ENCODE results near the gene PRR5L.

Gene PRR5L

DNA sequence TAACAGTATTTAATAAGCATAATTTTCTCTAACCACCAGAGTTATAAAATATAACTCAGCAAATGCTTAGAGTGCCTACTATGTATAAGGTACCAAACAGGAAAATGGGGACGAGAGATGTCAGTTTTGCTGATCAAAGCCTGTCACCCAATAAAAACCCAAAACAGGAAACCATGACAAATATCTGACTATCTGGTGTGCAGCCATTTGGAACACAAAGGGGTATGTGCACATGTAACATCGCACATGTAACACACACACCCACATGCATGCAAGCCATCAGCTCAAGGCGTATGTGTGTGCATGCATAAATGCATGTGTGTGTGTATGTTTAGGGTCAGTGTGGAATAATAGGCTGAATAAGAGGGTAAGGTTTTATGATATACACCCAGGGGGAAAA, 64.2 kb downstream of the PRR5L start:
- TF ChIP-seq FOXP2 (optimal IDR thresholded peaks at IDR 0.05; ENCODE audit: borderline replicate concordance, extremely low read depth, extremely low read length, insufficient read depth) (no peak), SIN3A (IDR thresholded peaks at IDR 0.05; ENCODE audit: borderline replicate concordance, insufficient read depth, low read length) (no peak), POLR2AphosphoS5 (IDR thresholded peaks at IDR 0.05; ENCODE audit: low read depth, low read length) (no peak), TAF1 (IDR thresholded peaks at IDR 0.05; ENCODE audit: borderline replicate concordance, insufficient read depth, low read length) (no peak)
- TF ChIP-seq, protein P1, sequence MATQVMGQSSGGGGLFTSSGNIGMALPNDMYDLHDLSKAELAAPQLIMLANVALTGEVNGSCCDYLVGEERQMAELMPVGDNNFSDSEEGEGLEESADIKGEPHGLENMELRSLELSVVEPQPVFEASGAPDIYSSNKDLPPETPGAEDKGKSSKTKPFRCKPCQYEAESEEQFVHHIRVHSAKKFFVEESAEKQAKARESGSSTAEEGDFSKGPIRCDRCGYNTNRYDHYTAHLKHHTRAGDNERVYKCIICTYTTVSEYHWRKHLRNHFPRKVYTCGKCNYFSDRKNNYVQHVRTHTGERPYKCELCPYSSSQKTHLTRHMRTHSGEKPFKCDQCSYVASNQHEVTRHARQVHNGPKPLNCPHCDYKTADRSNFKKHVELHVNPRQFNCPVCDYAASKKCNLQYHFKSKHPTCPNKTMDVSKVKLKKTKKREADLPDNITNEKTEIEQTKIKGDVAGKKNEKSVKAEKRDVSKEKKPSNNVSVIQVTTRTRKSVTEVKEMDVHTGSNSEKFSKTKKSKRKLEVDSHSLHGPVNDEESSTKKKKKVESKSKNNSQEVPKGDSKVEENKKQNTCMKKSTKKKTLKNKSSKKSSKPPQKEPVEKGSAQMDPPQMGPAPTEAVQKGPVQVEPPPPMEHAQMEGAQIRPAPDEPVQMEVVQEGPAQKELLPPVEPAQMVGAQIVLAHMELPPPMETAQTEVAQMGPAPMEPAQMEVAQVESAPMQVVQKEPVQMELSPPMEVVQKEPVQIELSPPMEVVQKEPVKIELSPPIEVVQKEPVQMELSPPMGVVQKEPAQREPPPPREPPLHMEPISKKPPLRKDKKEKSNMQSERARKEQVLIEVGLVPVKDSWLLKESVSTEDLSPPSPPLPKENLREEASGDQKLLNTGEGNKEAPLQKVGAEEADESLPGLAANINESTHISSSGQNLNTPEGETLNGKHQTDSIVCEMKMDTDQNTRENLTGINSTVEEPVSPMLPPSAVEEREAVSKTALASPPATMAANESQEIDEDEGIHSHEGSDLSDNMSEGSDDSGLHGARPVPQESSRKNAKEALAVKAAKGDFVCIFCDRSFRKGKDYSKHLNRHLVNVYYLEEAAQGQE (IDR thresholded peaks at IDR 0.05; ENCODE audit: insufficient read depth in 1 of 2, low read depth in 2 of 2, low read length in 2 of 2), result no peak

DNA sequence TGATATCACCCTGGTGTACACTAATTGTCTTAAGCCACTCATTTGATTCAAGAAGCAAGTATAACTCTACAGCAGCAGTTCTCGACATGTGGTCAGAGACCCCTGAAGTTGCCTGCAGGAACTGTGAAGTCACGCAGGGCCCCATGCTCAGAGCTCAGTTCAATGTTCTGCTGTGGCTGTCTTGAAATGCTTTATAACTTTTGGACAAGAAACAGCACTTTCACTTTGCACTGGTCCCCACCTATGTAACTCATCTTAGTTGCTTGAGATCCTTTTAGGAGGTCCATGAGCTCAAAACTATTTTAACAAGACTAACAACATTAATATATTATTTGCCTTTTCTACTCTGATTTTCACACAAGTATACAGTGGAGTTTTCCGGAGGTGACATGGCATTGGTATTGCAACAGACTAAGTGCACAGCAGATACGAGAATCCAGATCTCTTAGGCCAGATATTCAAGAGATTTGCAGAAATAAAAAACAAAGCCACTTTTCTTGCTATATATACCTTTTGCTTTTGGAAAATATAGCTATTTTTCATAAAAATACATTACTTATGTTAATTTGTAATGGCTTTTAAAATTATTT, 64.8 kb downstream of the PRR5L start:
- no peak for TF ChIP-seq FOXP2 (optimal IDR thresholded peaks at IDR 0.05; ENCODE audit: borderline replicate concordance, extremely low read depth, extremely low read length, insufficient read depth)
- no peak for TF ChIP-seq POLR2AphosphoS5 (IDR thresholded peaks at IDR 0.05; ENCODE audit: low read depth, low read length)
- TF ChIP-seq TAF1 (IDR thresholded peaks at IDR 0.05; ENCODE audit: borderline replicate concordance, insufficient read depth, low read length), result no peak
- TF ChIP-seq SIN3A (IDR thresholded peaks at IDR 0.05; ENCODE audit: borderline replicate concordance, insufficient read depth, low read length), result no peak
- TF ChIP-seq, protein P1 (IDR thresholded peaks at IDR 0.05; ENCODE audit: insufficient read depth in 1 of 2, low read depth in 2 of 2, low read length in 2 of 2), result no peak

DNA sequence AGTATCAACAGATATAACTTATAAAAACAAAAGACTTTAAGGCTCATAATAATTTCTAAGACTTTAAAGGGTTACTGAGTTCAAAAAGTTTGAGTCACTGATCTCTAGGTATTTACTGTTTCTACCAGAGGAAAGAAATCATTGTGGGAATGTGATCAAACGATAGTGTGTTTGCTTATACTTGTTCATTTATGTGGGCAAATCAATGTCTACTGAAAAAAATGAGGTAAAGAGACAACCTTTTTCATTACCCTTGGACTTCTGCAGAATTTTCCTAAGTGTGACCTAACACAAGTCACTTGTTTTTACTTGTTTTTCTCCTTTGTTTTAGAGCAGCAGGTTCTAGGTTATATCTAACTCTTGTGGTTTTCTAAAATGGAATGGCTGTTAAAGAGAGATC, 65.4 kb downstream of the PRR5L start:
- TF ChIP-seq, protein P1 (IDR thresholded peaks at IDR 0.05; ENCODE audit: insufficient read depth in 1 of 2, low read depth in 2 of 2, low read length in 2 of 2), result no peak
- TF ChIP-seq TAF1 (IDR thresholded peaks at IDR 0.05; ENCODE audit: borderline replicate concordance, insufficient read depth, low read length) (no peak), FOXP2 (optimal IDR thresholded peaks at IDR 0.05; ENCODE audit: borderline replicate concordance, extremely low read depth, extremely low read length, insufficient read depth) (no peak), SIN3A (IDR thresholded peaks at IDR 0.05; ENCODE audit: borderline replicate concordance, insufficient read depth, low read length) (no peak)

- TF ChIP-seq SIN3A (IDR thresholded peaks at IDR 0.05; ENCODE audit: borderline replicate concordance, insufficient read depth, low read length), result no peak
- TF ChIP-seq POLR2AphosphoS5 (IDR thresholded peaks at IDR 0.05; ENCODE audit: low read depth, low read length), result no peak
- TF ChIP-seq, protein P1 (IDR thresholded peaks at IDR 0.05; ENCODE audit: insufficient read depth in 1 of 2, low read depth in 2 of 2, low read length in 2 of 2), result no peak
- no peak for TF ChIP-seq TAF1 (IDR thresholded peaks at IDR 0.05; ENCODE audit: borderline replicate concordance, insufficient read depth, low read length)
- TF ChIP-seq FOXP2 (optimal IDR thresholded peaks at IDR 0.05; ENCODE audit: borderline replicate concordance, extremely low read depth, extremely low read length, insufficient read depth), result no peak
These were observed 65.9 kb downstream of the PRR5L start for GRCh38 chr11:36361901-36362391.

Measured in PFSK-1 (cell line).